ENCODE data around the gene KLHDC8B. TPM values are rescaled to one million over a fixed set of nuclear protein-coding genes. Genes with fewer than 3 reads are reported as not detected.

KLHDC8B gene
- total and polyA plus RNA-seq, 9 of the 15 experiments (the other 6 are each of a cell fraction or from before 2014, with no cell fraction given), result 6.9 to 34.8 (median 25.2) TPM

GRCh38 chr3:49165771-49166751, 5.3 kb upstream of the KLHDC8B start, which contains the start of gene CCDC71 (continued):
- peak in 1 of 2 experiments; percentile 92; a peak in 2 of 4 replicates for TF ChIP-seq KDM4B (IDR thresholded peaks at IDR 0.05; ENCODE audit: borderline replicate concordance in 2 of 2, low read depth in 1 of 2)
- peak; percentile 65 for TF ChIP-seq ARID4B (CRISPR knock-in tag; IDR thresholded peaks at IDR 0.05)
- TF ChIP-seq HDAC2 (IDR thresholded peaks at IDR 0.05), result 0 out of 2 replicates have a peak, but pooled peaks have one; percentile 23
- TF ChIP-seq CEBPG (CRISPR knock-in tag; IDR thresholded peaks at IDR 0.05), result 0 out of 2 replicates have a peak, but pooled peaks have one; percentile 13
- no peak for TF ChIP-seq CEBPG (tag; conservative IDR thresholded peaks at IDR 0.05 in 1 of 2, IDR thresholded peaks at IDR 0.05 in 1 of 2)
- TF ChIP-seq, protein P1, sequence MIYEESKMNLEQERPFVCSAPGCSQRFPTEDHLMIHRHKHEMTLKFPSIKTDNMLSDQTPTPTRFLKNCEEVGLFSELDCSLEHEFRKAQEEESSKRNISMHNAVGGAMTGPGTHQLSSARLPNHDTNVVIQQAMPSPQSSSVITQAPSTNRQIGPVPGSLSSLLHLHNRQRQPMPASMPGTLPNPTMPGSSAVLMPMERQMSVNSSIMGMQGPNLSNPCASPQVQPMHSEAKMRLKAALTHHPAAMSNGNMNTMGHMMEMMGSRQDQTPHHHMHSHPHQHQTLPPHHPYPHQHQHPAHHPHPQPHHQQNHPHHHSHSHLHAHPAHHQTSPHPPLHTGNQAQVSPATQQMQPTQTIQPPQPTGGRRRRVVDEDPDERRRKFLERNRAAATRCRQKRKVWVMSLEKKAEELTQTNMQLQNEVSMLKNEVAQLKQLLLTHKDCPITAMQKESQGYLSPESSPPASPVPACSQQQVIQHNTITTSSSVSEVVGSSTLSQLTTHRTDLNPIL (CRISPR knock-in tag; IDR thresholded peaks at IDR 0.05), result no peak
- TF ChIP-seq RBM25 (IDR thresholded peaks at IDR 0.05; ENCODE audit: low read depth, low read length, severe bottlenecking), result peak; percentile 90
- TF ChIP-seq SMARCA5 (IDR thresholded peaks at IDR 0.05), result peak; percentile 87
- peak; percentile 82 for TF ChIP-seq RBFOX2 (IDR thresholded peaks at IDR 0.05; ENCODE audit: low read depth, low read length)
- TF ChIP-seq ZBTB40 (IDR thresholded peaks at IDR 0.05), result peak; percentile 97
- TF ChIP-seq ZBTB40 (CRISPR knock-in tag; IDR thresholded peaks at IDR 0.05), result no peak

Measured in K562 (cell line).